A673 (cell line): Measurements from ENCODE around the gene TPSD1.

Experiments
- EZH2 ChIP-seq: fragments of 200-600 bp; sonication (generic); IDR thresholded peaks from 2 replicates; pipeline ENCODE4 v1.6.1; 2017; ENCODE audit warnings: borderline replicate concordance, low read depth, mild to moderate bottlenecking, mixed read lengths, antibody characterized with exemption, low read length; ENCODE audit not compliant: poor library complexity, severe bottlenecking
- TF ChIP-seq, protein P1 (sequence below): fragments of 300-800, 200-600 bp; sonication (generic); conservative IDR thresholded peaks from 2 replicates; pipeline ENCODE4 v1.5.1; 2017; ENCODE audit warnings: low read depth, mild to moderate bottlenecking, antibody characterized with exemption, low read length, moderate library complexity, mixed read lengths

GRCh38 chr16:1282324-1282973 lies 26.6 kb downstream of the TPSD1 start:
- TF ChIP-seq, protein P1, sequence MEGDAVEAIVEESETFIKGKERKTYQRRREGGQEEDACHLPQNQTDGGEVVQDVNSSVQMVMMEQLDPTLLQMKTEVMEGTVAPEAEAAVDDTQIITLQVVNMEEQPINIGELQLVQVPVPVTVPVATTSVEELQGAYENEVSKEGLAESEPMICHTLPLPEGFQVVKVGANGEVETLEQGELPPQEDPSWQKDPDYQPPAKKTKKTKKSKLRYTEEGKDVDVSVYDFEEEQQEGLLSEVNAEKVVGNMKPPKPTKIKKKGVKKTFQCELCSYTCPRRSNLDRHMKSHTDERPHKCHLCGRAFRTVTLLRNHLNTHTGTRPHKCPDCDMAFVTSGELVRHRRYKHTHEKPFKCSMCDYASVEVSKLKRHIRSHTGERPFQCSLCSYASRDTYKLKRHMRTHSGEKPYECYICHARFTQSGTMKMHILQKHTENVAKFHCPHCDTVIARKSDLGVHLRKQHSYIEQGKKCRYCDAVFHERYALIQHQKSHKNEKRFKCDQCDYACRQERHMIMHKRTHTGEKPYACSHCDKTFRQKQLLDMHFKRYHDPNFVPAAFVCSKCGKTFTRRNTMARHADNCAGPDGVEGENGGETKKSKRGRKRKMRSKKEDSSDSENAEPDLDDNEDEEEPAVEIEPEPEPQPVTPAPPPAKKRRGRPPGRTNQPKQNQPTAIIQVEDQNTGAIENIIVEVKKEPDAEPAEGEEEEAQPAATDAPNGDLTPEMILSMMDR = no peak
- no peak for TF ChIP-seq EZH2
